T-cell (primary cell): ENCODE results near the gene ARHGEF4. TPM values are rescaled to one million over a fixed set of nuclear protein-coding genes. Genes with fewer than 3 reads are reported as not detected.
A peak's percentile ranks its signal among the peaks of the same experiment; 100 is the strongest.

Experiments used
- ATAC-seq, 4 experiments: fragments of 200-7000 bp in 3 of 4; fragments of 150-1000 bp in 1 of 4; cut with Tn5 transposase; replicated peaks in 1 of 4; 1 replicate in 3 of 4; 2 replicates in 1 of 4; pipeline ENCODE4 v1.10.0; 2021; ENCODE audit warnings: moderate library complexity in 3 of 4, mild to moderate bottlenecking in 2 of 4, moderate number of reproducible peaks in 1 of 4
- CTCF ChIA-PET, 2 donors: fragments of 300-600 bp; sonication (Branson Sonifier 250); formaldehyde crosslinking; loops; one replicate each; lab custom pipeline; 2022; ENCODE audit warnings: antibody characterized with exemption in 2 of 2; lab: Charles Lee
- POLR2A ChIA-PET, 2 donors: fragments of 300-600 bp; sonication (Branson Sonifier 250); formaldehyde crosslinking; loops; one replicate each; lab custom pipeline; 2022; ENCODE audit warnings: antibody characterized with exemption in 2 of 2; lab: Charles Lee
- DNase-seq, 35 experiments: peaks; one replicate each; pipeline versions ENCODE4 v3.0.0 to v3.0.0-alpha.2; 2013 to 2023
- H3K27ac ChIP-seq: one replicate; pipeline ENCODE4 v1.5.1; 2013; ENCODE audit warnings: low read length
- H3K27me3 ChIP-seq, 2 experiments: replicated peaks in 1 of 2; 1 replicate in 1 of 2; 2 replicates in 1 of 2; pipeline versions ENCODE4 v1.6.1 to v1.7.0; 2013; ENCODE audit warnings: low read length in 1 of 2, mixed read lengths in 1 of 2; ENCODE audit not compliant: control insufficient read depth in 2 of 2, insufficient read depth in 2 of 2; ENCODE audit errors: extremely low read depth in 1 of 2
- H3K36me3 ChIP-seq, 2 donors: 1 replicate in 1 of 2; 2 replicates in 1 of 2; pipeline versions ENCODE4 v1.6.1 to v1.7.0; 2013; ENCODE audit warnings: low read length in 1 of 2; ENCODE audit not compliant: control insufficient read depth in 2 of 2, insufficient read depth in 1 of 2; ENCODE audit errors: extremely low read depth in 1 of 2
- H3K4me1 ChIP-seq, 2 experiments: 1 replicate in 1 of 2; 2 replicates in 1 of 2; pipeline versions ENCODE4 v1.6.1 to v1.7.0; 2013; ENCODE audit warnings: low read length in 2 of 2, mixed read lengths in 1 of 2; ENCODE audit not compliant: insufficient read depth in 2 of 2, control insufficient read depth in 1 of 2; ENCODE audit errors: extremely low read depth in 1 of 2
- H3K4me3 ChIP-seq, 2 donors: 1 replicate in 1 of 2; 2 replicates in 1 of 2; pipeline versions ENCODE4 v1.5.1 to v1.7.0; 2013; ENCODE audit warnings: mild to moderate bottlenecking in 2 of 2, low read length in 1 of 2, moderate library complexity in 1 of 2; ENCODE audit not compliant: control insufficient read depth in 1 of 2; ENCODE audit errors: extremely low read depth in 1 of 2
- H3K9me3 ChIP-seq: 2 replicates; pipeline ENCODE4 v1.7.0; 2013
- H3K27ac Mint-ChIP-seq, 2 donors: one replicate each; pipeline ENCODE4 v1.8.0; 2020 to 2021; ENCODE audit warnings: mild to moderate bottlenecking in 2 of 2, mixed read lengths in 2 of 2
- H3K27me3 Mint-ChIP-seq, 2 donors: one replicate each; pipeline ENCODE4 v1.8.0; 2021 to 2022; ENCODE audit warnings: mixed read lengths in 2 of 2
- H3K36me3 Mint-ChIP-seq: one replicate; pipeline ENCODE4 v1.8.0; 2021; ENCODE audit warnings: mixed read lengths
- H3K4me1 Mint-ChIP-seq, 3 donors: one replicate each; pipeline ENCODE4 v1.8.0; 2020 to 2022; ENCODE audit warnings: mixed read lengths in 3 of 3, mild to moderate bottlenecking in 1 of 3
- H3K4me3 Mint-ChIP-seq, 3 donors: one replicate each; pipeline ENCODE4 v1.8.0; 2020 to 2022; ENCODE audit warnings: mild to moderate bottlenecking in 3 of 3, mixed read lengths in 3 of 3, moderate library complexity in 3 of 3
- H3K9me3 Mint-ChIP-seq, 3 donors: one replicate each; pipeline ENCODE4 v1.8.0; 2020 to 2022; ENCODE audit warnings: mixed read lengths in 3 of 3
- WGBS: methylation state at CpG from one replicate; pipeline ENCODE4 v1.1.5; 2013; ENCODE audit warnings: missing lambda C conversion rate; ENCODE audit not compliant: insufficient coverage; 5-methylcytosine and 5-hydroxymethylcytosine counted together
- total RNA-seq, 35 experiments: library from RNA in 6 of 35; stranded (reverse) in 6 of 35; fragments of 120-200 nt in 1 of 35; gene quantifications; one replicate each; pipeline versions ENCODE4 v1.2.1 to v1.2.4 and lab custom pipeline; 2013 to 2026

ARHGEF4 gene
- total RNA-seq, 5 donors from 2014 or later (not counting 1 experiment from before 2014, with no cell fraction given) = 2.9 to 5.3 (median 4.4) TPM

DNA sequence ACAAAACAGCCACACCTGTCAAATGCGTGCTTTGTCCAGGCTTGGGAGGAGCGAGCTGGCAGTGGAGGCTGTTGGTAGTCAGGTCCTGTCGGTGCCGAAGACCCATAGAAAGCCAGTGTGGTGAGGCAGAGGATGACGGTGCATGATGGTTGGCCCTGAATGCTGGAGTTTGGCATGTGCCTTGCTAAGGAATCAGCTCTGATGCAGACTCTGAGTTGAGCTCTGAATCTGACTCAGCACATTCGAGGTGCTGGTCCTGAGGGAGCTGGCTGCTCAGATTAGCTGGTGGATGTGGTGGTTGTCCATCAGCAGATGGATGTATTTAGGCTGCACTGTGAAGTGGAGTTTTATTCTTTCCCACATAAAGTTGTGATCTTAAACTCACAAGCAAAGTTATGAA lies 111.3 kb downstream of the ARHGEF4 start:
- H3K27ac ChIP-seq = no peak overlapping the region
- H3K36me3 ChIP-seq = no peaks in the 10 kb centered on the region
- H3K27me3 Mint-ChIP-seq = peaks cover 7 to 19% of the 10 kb centered on the region in 2 donors
- no peak overlapping the region for H3K4me3 ChIP-seq
- H3K9me3 ChIP-seq = peaks cover 4% of the 10 kb centered on the region
- H3K27ac Mint-ChIP-seq = no peak overlapping the region
- no peaks in the 10 kb centered on the region for H3K36me3 Mint-ChIP-seq
- peaks cover 0 to 4% of the 10 kb centered on the region in 2 experiments for H3K27me3 ChIP-seq
- POLR2A ChIA-PET = no interaction called here
- WGBS = 90% methylated on average over 2 of the region's 6 CpGs
- H3K4me1 Mint-ChIP-seq = no peaks in the 10 kb centered on the region
- H3K9me3 Mint-ChIP-seq = peaks cover 17 to 32% (median 27%) of the 10 kb centered on the region in 3 donors
- no peaks in the 10 kb centered on the region for H3K4me1 ChIP-seq
- H3K4me3 Mint-ChIP-seq = no peak overlapping the region
- no peak for DNase-seq
- ATAC-seq = no peak
- CTCF ChIA-PET = interaction anchor here in 1 of 2 donors (0.6 kb wide), 1 partner anchor 36 kb away, joined by 3 read pairs; no protein-coding TSS in a partner anchor

DNA sequence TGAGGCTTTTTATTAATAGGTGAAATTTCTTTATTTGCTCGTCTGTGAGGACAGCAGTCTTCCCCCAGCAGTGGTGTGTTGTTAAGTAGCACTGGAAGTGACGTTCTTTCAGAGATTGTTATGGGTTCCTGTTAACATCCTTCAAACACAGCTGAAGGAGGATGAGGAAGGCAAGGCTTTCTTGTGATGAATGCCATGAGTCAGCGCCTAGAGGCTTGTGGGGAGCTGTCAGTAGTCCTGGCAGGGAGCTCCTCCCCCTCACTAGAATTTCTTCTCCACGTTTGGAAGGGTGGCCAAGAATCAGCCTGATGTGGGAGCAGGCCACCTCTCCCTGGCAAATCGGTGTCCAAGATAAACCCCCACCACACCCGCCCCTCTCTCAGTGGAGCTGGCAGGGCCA lies 113.2 kb downstream of the ARHGEF4 start:
- no peak for DNase-seq
- Mint-ChIP-seq H3K27me3 (peaks cover 7 to 16% of the 10 kb centered on the region in 2 donors), H3K36me3 (no peaks in the 10 kb centered on the region), H3K9me3 (peaks cover 8 to 27% (median 17%) of the 10 kb centered on the region in 3 donors), H3K4me1 (no peaks in the 10 kb centered on the region), H3K4me3 (no peak overlapping the region), H3K27ac (no peak overlapping the region)
- Histone ChIP-seq H3K27ac (no peak overlapping the region), H3K9me3 (no peaks in the 10 kb centered on the region), H3K27me3 (peaks cover 0 to 4% of the 10 kb centered on the region in 2 experiments), H3K4me3 (no peak overlapping the region), H3K36me3 (no peaks in the 10 kb centered on the region), H3K4me1 (no peaks in the 10 kb centered on the region)
- POLR2A ChIA-PET = no interaction called here
- 20% methylated on average over 1 of the region's 6 CpGs for WGBS
- CTCF ChIA-PET = no interaction called here
- ATAC-seq = no peak

DNA sequence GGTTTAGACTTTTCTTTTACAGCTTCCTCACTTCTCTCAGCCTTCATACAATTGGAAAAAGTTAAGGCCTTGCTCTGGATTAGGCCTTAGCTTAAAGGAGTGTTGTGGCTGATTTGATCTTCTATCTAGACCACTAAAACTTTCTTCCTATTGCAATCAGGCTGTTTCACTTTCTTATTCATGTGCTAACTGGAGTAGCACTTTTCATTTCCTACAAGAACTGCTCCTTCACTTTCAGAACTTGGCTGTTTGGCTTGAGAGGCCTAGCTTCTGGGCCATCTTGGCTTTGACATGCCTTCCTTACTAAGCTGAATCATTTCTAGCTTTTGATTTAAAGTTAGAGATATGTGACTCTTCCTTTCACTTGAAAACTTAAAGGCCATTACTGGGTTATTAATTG lies 114.3 kb downstream of the ARHGEF4 start:
- Mint-ChIP-seq H3K27me3 (peaks cover 4 to 16% of the 10 kb centered on the region in 2 donors), H3K4me1 (no peaks in the 10 kb centered on the region), H3K4me3 (no peak overlapping the region), H3K9me3 (peaks cover 11 to 27% (median 17%) of the 10 kb centered on the region in 3 donors), H3K36me3 (no peaks in the 10 kb centered on the region), H3K27ac (no peak overlapping the region)
- no peaks in the 10 kb centered on the region for H3K9me3 ChIP-seq
- CTCF ChIA-PET = no interaction called here
- H3K4me3 ChIP-seq = no peak overlapping the region
- no peaks in the 10 kb centered on the region for H3K4me1 ChIP-seq
- no peak overlapping the region for H3K27ac ChIP-seq
- POLR2A ChIA-PET = no interaction called here
- no peaks in the 10 kb centered on the region for H3K36me3 ChIP-seq
- DNase-seq = no peak
- peaks cover 0 to 6% of the 10 kb centered on the region in 2 experiments for H3K27me3 ChIP-seq
- ATAC-seq = no peak

DNA sequence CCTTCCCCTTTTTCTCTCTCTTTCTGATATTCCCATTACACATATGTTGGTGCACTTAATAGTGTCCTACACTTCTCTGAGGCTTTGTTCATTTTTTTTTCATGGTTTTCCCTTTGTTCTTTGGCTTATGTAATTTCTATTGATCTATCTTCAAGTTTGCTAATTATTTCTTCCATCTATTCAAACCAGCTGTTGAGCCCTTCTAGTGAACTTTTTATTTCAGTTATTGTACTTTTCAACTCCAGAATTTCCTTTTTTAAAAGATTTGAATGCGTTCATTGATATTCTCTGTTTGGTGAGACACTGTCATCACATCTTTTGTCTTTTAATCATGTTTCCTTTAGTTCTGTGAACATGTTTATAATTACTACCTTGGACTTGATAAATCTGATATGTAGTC lies 118.2 kb downstream of the ARHGEF4 start:
- Mint-ChIP-seq H3K4me3 (no peak overlapping the region), H3K36me3 (no peaks in the 10 kb centered on the region)
- CTCF ChIA-PET = no interaction called here

DNA sequence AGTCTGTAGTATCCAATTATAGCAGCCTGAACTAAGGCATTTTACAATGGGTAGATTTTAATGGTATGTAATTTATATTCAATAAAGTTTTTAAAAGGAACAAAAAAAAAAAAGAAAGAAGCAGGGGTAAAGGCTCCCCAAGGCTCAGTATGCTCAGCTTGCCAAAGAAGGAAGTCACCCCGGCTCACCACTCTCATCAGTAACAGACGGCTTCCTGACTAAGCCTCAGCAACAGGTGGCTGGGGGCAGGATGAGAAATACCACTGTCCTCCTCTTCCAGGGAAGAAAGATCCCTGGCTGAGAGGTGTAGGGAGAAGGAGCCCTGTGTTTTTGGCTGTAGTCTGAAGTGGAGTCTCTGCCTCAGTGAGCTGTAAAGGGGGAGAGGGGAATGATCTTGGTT lies 121.2 kb downstream of the ARHGEF4 start:
- Mint-ChIP-seq H3K4me1 (peaks cover 0 to 1% (median 0%) of the 10 kb centered on the region in 3 donors), H3K27me3 (peaks cover 27 to 31% of the 10 kb centered on the region in 2 donors), H3K4me3 (no peak overlapping the region), H3K27ac (no peak overlapping the region), H3K9me3 (peaks cover 11 to 20% (median 13%) of the 10 kb centered on the region in 3 donors), H3K36me3 (no peaks in the 10 kb centered on the region)
- ChIA-PET POLR2A (no interaction called here), CTCF (no interaction called here)
- Histone ChIP-seq H3K27ac (no peak overlapping the region), H3K4me3 (no peak overlapping the region), H3K27me3 (peaks cover 0 to 25% of the 10 kb centered on the region in 2 experiments), H3K36me3 (no peaks in the 10 kb centered on the region), H3K4me1 (no peaks in the 10 kb centered on the region), H3K9me3 (no peaks in the 10 kb centered on the region)
- no CpG with 5 or more reads among the region's 2 CpGs for WGBS
- DNase-seq (no peak), ATAC-seq (no peak)

More for the DNA sequence above, 118.2 kb downstream of the ARHGEF4 start:
- Histone ChIP-seq H3K27ac (no peak overlapping the region), H3K4me3 (no peak overlapping the region), H3K27me3 (peaks cover 0 to 5% of the 10 kb centered on the region in 2 experiments), H3K36me3 (no peaks in the 10 kb centered on the region), H3K9me3 (no peaks in the 10 kb centered on the region), H3K4me1 (no peaks in the 10 kb centered on the region)
- no CpG with 5 or more reads among the region's 1 CpG for WGBS
- Mint-ChIP-seq H3K9me3 (peaks cover 11 to 27% (median 17%) of the 10 kb centered on the region in 3 donors), H3K4me1 (no peaks in the 10 kb centered on the region), H3K27ac (no peak overlapping the region), H3K27me3 (peaks cover 9 to 13% of the 10 kb centered on the region in 2 donors)
- no peak for ATAC-seq
- DNase-seq = no peak
- POLR2A ChIA-PET = no interaction called here

DNA sequence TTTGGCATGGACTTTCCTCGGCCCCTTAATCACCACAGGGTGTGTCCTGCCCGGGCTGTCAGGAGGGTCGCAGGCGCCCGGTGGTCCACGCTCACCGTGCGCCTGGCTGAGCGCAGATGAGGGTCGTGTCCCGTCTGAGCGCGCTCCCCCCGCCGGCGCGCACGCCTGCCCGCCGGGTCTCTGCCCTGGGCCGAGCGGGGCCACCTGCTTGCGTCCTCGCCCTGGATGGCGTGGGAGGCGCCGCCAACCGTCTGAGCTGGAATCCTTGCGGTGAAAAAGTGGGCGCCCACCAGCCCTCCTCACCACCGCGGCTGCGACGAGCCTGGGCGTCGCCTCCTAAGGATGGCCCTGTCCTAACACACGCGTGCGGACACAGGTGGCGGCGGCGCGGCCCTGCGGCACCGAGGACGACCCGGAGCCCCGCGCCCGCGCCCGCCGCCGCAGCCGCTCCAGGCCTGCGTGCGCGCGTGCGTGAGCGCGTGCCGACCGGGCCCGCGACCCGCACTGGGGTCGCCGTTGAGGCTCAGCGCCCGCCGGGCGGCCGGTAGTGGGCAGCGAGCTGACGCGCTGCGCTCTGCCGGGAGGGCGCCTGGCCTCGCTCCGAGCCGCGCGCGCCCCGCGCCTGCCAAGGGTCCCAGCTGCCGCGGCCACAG lies 126.6 kb downstream of the ARHGEF4 start:
- ATAC-seq (peak in 1 of 4 experiments; percentile 9), DNase-seq (no peak)
- peaks cover 52 to 59% of the 10 kb centered on the region in 2 donors for H3K27me3 Mint-ChIP-seq

More for the DNA sequence above, 126.6 kb downstream of the ARHGEF4 start:
- ChIA-PET CTCF (no interaction called here), POLR2A (no interaction called here)
- WGBS = 5% methylated on average over 89 of the region's 90 CpGs
- no peak overlapping the region for H3K4me3 ChIP-seq
- H3K4me1 ChIP-seq = peaks cover 0 to 6% of the 10 kb centered on the region in 2 experiments
- H3K9me3 Mint-ChIP-seq = no peaks in the 10 kb centered on the region
- no peak overlapping the region for H3K4me3 Mint-ChIP-seq
- H3K27me3 ChIP-seq = peaks cover 11 to 44% of the 10 kb centered on the region in 2 experiments
- no peaks in the 10 kb centered on the region for H3K9me3 ChIP-seq
- peaks cover 9 to 12% (median 10%) of the 10 kb centered on the region in 3 donors for H3K4me1 Mint-ChIP-seq
- H3K36me3 ChIP-seq = no peaks in the 10 kb centered on the region
- no peak overlapping the region for H3K27ac ChIP-seq
- H3K36me3 Mint-ChIP-seq = no peaks in the 10 kb centered on the region
- no peak overlapping the region for H3K27ac Mint-ChIP-seq
